ENCODE results near the gene ATXN7L1.

GRCh38 chr7:105910172-105910571, 33.8 kb upstream of the ATXN7L1 start:
- TF ChIP-seq TCF12 (IDR thresholded peaks at IDR 0.05; ENCODE audit: low read depth) (no peak), RAD21 (IDR thresholded peaks at IDR 0.05; ENCODE audit: low read depth) (no peak), TAF1 (IDR thresholded peaks at IDR 0.05; ENCODE audit: low read depth) (no peak), ZBTB7A (IDR thresholded peaks at IDR 0.05; ENCODE audit: low read depth) (no peak), MAX (IDR thresholded peaks at IDR 0.05) (no peak), EP300 (IDR thresholded peaks at IDR 0.05; ENCODE audit: borderline replicate concordance) (no peak)

Measured in Ishikawa (cell line).